ENCODE data around the gene CAMK2A. TPM values are rescaled to one million over a fixed set of nuclear protein-coding genes. Genes with fewer than 3 reads are reported as not detected.

The CAMK2A gene
- total and polyA plus RNA-seq, 4 donors: under 0.01 TPM; not detected in 3

GRCh38 chr5:150235500-150235854 lies 54.1 kb downstream of the CAMK2A start:
- Histone ChIP-seq H3K27ac (ENCODE audit: low read depth in 1 of 2, low read length in 2 of 2) (no peak overlapping the region), H3K36me3 (ENCODE audit: control insufficient read depth in 4 of 4, insufficient read depth in 3 of 4, low read depth in 1 of 4, low read length in 3 of 4) (no peaks in the 10 kb centered on the region), H3K4me3 (ENCODE audit: low read depth in 1 of 3, low read length in 3 of 3) (no peak overlapping the region), H3K4me1 (ENCODE audit: control insufficient read depth in 4 of 4, insufficient read depth in 4 of 4, low read length in 3 of 4) (no peaks in the 10 kb centered on the region), H3K27me3 (ENCODE audit: control insufficient read depth in 4 of 4, insufficient read depth in 4 of 4, low read length in 3 of 4) (no peaks in the 10 kb centered on the region), H3K9ac (ENCODE audit: low read depth in 1 of 2, low read length in 2 of 2) (no peak overlapping the region), H3K9me3 (ENCODE audit: control insufficient read depth in 4 of 4, low read length in 3 of 4) (no peaks in the 10 kb centered on the region)
- no peak for DNase-seq (ENCODE audit: low spot score)
- 92% methylated on average over 5 of the region's 5 CpGs for WGBS
- TF ChIP-seq, protein P1, sequence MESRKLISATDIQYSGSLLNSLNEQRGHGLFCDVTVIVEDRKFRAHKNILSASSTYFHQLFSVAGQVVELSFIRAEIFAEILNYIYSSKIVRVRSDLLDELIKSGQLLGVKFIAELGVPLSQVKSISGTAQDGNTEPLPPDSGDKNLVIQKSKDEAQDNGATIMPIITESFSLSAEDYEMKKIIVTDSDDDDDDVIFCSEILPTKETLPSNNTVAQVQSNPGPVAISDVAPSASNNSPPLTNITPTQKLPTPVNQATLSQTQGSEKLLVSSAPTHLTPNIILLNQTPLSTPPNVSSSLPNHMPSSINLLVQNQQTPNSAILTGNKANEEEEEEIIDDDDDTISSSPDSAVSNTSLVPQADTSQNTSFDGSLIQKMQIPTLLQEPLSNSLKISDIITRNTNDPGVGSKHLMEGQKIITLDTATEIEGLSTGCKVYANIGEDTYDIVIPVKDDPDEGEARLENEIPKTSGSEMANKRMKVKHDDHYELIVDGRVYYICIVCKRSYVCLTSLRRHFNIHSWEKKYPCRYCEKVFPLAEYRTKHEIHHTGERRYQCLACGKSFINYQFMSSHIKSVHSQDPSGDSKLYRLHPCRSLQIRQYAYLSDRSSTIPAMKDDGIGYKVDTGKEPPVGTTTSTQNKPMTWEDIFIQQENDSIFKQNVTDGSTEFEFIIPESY (IDR thresholded peaks at IDR 0.05): no peak
- TF ChIP-seq TAF1 (conservative IDR thresholded peaks at IDR 0.05): no peak
- TF ChIP-seq REST (IDR thresholded peaks at IDR 0.05): no peak

GRCh38 chr5:150234576-150235499 lies 54.7 kb downstream of the CAMK2A start:
- Histone ChIP-seq H3K36me3 (ENCODE audit: control insufficient read depth in 4 of 4, insufficient read depth in 3 of 4, low read depth in 1 of 4, low read length in 3 of 4) (no peaks in the 10 kb centered on the region), H3K4me3 (ENCODE audit: low read depth in 1 of 3, low read length in 3 of 3) (no peak overlapping the region), H3K9ac (ENCODE audit: low read depth in 1 of 2, low read length in 2 of 2) (no peak overlapping the region), H3K27ac (ENCODE audit: low read depth in 1 of 2, low read length in 2 of 2) (no peak overlapping the region), H3K9me3 (ENCODE audit: control insufficient read depth in 4 of 4, low read length in 3 of 4) (no peaks in the 10 kb centered on the region), H3K27me3 (ENCODE audit: control insufficient read depth in 4 of 4, insufficient read depth in 4 of 4, low read length in 3 of 4) (no peaks in the 10 kb centered on the region), H3K4me1 (ENCODE audit: control insufficient read depth in 4 of 4, insufficient read depth in 4 of 4, low read length in 3 of 4) (no peaks in the 10 kb centered on the region)
- TF ChIP-seq YY1 (IDR thresholded peaks at IDR 0.05) (no peak), CTCF (IDR thresholded peaks at IDR 0.05; ENCODE audit: low read depth, low read length, missing input control) (no peak), JUND (IDR thresholded peaks at IDR 0.05) (no peak), TAF1 (conservative IDR thresholded peaks at IDR 0.05) (no peak), MAX (IDR thresholded peaks at IDR 0.05) (no peak), FOXA1 (IDR thresholded peaks at IDR 0.05) (no peak), HNF4A (conservative IDR thresholded peaks at IDR 0.05) (no peak), REST (IDR thresholded peaks at IDR 0.05) (no peak), NR2F2 (IDR thresholded peaks at IDR 0.05) (no peak), SP1 (IDR thresholded peaks at IDR 0.05) (no peak), GABPA (IDR thresholded peaks at IDR 0.05 in 1 of 2, conservative IDR thresholded peaks at IDR 0.05 in 1 of 2) (no peak), RAD21 (IDR thresholded peaks at IDR 0.05) (no peak)
- TF ChIP-seq, protein P1 (IDR thresholded peaks at IDR 0.05): no peak
- no peak for DNase-seq (ENCODE audit: low spot score)
- 80% methylated on average over 5 of the region's 5 CpGs for WGBS
